ENCODE results near the gene PSEN1.
A peak's percentile ranks its signal among the peaks of the same experiment; 100 is the strongest.

Gene PSEN1

GRCh38 chr14:73136387-73137225, at the start of gene PSEN1:
PSEN1 (plus strand) TSS chr14:73136507; CDS start chr14:73148020, 11,513 bp downstream.
- H3K4me3 ChIP-seq (ENCODE audit: low read depth, low read length) = peak within 1 kb of the TSS; percentile 90

- H3K4me3 ChIP-seq (ENCODE audit: low read depth, low read length) = no peak overlapping the region
Observed at GRCh38 chr14:73091044-73091443, 45.3 kb upstream of the PSEN1 start.

- no peak overlapping the region for H3K4me3 ChIP-seq (ENCODE audit: low read depth, low read length)
Observed at GRCh38 chr14:73097421-73097820, 38.9 kb upstream of the PSEN1 start.

- no peak overlapping the region for H3K4me3 ChIP-seq (ENCODE audit: low read depth, low read length)
Observed at GRCh38 chr14:73100334-73100733, 36.0 kb upstream of the PSEN1 start.

DNA sequence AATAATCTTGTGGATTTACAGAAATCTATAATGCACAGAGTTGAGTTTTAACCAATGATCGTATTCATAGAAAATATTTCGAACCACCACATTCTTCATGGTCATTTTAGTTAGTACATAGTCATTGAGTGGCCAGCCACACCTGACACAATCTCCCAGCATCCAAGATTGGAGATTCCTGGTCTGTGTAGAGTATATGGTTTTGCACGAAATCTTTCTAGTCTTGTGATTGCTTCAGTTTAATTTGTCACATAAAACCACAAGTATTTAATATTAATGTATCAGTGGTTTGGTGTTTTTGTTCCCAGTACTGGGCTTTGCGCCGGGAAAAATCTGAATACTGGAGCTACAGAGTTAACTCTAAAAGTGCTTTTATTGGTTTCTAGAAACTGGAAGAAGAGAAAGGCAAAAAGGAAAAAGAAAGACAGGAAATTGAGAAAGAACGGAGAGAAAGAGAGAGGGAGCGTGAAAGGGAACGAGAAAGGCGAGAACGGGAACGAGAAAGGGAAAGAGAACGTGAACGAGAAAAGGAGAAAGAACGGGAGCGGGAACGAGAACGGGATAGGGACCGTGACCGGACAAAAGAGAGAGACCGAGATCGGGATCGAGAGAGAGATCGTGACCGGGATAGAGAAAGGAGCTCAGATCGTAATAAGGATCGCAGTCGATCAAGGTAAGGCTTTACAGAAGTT, 33.4 kb upstream of the PSEN1 start:
- no peak overlapping the region for H3K4me3 ChIP-seq (ENCODE audit: low read depth, low read length)

DNA sequence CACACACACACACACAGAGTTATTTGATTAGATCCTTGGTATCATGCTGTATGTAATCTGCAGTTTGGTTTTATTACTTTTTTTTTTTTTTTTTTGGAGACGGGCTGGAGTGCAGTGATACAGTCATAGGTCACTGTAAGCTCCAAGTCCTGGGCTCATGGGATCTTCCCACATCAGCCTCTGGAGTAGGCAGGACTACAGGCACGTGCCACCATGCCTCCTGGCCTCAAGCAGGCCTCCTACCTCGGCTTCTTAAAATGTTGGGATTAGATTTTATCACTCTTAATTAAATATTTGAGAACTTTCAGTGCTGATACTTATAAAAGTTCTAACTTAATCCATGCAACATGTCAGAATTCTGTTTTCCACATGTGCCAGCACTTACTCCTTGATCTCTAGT, 31.3 kb upstream of the PSEN1 start:
- H3K4me3 ChIP-seq (ENCODE audit: low read depth, low read length) = no peak overlapping the region

GRCh38 chr14:73105727-73106126, 30.6 kb upstream of the PSEN1 start:
- no peak overlapping the region for H3K4me3 ChIP-seq (ENCODE audit: low read depth, low read length)

DNA sequence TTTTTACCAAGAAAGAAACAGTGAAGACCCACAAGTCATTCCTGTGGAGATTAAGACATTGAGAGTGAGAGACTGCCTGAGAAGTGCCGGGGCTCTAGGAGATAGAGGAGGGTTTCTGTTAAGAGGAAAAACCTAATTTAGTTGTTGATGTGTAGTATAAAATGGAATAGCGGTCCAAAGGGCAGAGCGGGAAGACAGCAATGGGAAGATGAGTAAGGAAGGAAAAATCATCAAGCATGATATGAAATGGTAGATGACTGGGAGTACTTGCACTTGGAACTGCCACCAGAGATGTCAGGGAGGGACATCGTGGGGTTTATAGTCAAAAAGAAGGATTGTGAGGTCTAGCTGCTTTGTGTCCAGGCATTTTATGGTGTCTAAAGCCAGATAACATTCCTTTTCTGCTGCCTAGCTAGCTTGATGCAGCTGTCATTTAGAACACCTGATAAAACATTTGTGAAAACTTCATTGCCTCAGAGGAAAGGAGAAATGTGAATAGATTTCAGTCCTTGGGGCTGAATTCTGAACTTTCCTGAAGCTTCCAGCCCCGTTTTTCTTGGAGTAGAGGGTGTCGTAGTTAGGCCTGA, 20.1 kb upstream of the PSEN1 start:
- no peak overlapping the region for H3K4me3 ChIP-seq (ENCODE audit: low read depth, low read length)

- H3K4me3 ChIP-seq (ENCODE audit: low read depth, low read length) = no peak overlapping the region
Observed at GRCh38 chr14:73124180-73124894, 12.0 kb upstream of the PSEN1 start.

DNA sequence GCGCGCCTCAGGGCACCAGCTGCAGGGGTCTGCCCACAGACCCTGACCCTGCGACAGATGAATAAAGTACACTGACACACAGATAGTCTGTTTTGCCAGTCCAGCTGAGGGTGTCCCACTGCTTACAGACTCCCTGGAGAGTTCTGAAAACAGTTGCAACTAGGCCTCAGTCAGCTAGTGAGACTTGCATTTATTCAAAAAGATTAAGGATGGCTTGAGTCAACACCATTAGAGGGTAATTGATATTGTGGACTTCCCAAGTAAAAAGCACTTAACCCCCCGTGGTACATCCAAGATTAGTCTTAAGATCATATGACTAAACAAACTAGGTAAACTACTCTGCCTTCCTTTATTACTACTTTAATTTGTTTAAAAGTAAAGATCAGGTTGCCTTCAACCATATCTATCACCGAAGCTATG, 11.1 kb upstream of the PSEN1 start:
- H3K4me3 ChIP-seq (ENCODE audit: low read depth, low read length) = no peak overlapping the region

DNA sequence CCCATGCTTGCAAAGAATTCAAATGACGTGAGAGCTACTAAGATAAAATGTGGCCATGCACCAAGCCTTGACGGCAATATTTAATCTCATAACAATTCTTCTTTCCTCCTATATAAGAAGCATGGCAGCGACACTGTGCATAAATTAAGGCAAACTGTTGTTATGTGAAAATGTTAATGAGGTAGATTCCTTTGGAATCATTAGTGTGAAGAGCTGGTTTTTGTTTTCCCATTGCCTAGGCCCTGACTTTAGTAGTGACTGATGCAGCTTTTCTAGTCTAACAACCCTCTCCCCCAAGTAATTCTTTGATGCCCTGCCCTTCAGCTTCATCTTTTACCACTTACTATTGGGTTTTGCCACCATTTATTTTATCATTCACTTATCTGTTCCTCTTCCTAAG, 10.6 kb upstream of the PSEN1 start:
- no peak overlapping the region for H3K4me3 ChIP-seq (ENCODE audit: low read depth, low read length)

- H3K4me3 ChIP-seq (ENCODE audit: low read depth, low read length) = no peak overlapping the region
Observed at GRCh38 chr14:73133795-73134194, 2.5 kb upstream of the PSEN1 start.

DNA sequence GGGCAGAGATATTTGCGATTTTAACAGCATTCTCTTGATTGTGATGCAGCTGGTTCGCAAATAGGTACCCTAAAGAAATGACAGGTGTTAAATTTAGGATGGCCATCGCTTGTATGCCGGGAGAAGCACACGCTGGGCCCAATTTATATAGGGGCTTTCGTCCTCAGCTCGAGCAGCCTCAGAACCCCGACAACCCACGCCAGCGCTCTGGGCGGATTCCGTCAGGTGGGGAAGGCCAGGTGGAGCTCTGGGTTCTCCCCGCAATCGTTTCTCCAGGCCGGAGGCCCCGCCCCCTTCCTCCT, 271 bp upstream of the PSEN1 start:
- peak overlapping the region; percentile 90 for H3K4me3 ChIP-seq (ENCODE audit: low read depth, low read length)

- H3K4me3 ChIP-seq (ENCODE audit: low read depth, low read length) = no peak overlapping the region
Observed at GRCh38 chr14:73140811-73141323, 4.6 kb downstream of the PSEN1 start.

DNA sequence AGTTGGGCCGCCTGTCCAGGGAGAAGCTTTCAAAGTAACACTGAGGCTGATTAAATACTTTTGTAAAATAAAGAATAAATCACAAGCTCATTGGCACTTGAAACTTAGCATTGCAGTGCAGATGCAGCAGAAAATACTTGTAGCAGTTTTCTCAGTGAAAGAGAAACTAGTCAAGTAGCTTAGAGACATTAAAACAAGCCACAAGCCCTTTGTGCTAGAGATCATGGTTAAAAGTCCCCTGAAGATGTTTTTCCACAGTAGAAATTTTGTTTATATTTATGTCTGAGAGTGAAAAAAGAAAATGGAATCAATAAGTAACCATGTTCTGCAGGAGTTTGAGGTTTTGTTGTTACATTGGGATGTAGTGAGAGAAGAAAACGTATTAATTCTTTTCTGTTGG, 5.9 kb downstream of the PSEN1 start:
- no peak overlapping the region for H3K4me3 ChIP-seq (ENCODE audit: low read depth, low read length)

- H3K4me3 ChIP-seq (ENCODE audit: low read depth, low read length) = no peak overlapping the region
Observed at GRCh38 chr14:73143003-73143402, 6.7 kb downstream of the PSEN1 start.

- H3K4me3 ChIP-seq (ENCODE audit: low read depth, low read length) = no peak overlapping the region
Observed at GRCh38 chr14:73143617-73144016, 7.3 kb downstream of the PSEN1 start.

DNA sequence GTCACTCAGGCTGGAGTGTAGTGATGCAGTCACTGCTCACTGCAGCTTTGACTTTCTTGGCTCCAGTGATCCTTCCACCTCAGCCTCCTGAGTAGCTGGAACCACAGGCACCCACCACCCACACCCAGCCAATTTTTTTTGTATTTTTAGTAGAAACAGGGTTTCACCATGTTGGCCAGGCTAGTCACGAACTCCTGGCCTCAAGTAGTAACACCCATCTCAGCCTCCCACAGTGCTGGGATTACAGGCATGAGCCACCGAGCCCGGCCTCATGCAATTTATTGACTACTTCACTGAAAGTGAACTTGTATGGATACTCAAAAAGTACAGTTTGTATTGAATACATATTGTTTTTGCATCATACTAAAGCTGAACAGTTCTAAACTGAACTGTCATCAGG, 9.1 kb downstream of the PSEN1 start:
- no peak overlapping the region for H3K4me3 ChIP-seq (ENCODE audit: low read depth, low read length)

DNA sequence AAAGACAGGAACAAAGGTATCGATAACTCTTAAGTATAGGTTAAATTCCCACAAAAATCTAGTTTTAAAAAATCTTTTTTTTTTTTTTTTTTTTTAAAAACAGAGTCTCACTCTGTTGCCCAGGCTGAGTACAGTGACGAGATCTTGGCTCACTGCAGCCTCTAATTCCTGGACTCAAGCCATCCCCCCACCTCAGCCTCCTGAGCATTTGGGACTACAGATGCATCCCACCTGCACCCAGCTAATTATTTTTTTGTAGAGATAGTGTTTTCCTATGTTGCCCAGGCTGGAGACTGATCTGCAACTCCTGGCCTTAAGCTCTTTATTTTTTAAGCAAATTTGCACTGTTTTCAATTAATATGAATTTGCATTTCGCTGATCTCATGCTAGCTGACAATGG, 9.8 kb downstream of the PSEN1 start:
- H3K4me3 ChIP-seq (ENCODE audit: low read depth, low read length) = no peak overlapping the region

DNA sequence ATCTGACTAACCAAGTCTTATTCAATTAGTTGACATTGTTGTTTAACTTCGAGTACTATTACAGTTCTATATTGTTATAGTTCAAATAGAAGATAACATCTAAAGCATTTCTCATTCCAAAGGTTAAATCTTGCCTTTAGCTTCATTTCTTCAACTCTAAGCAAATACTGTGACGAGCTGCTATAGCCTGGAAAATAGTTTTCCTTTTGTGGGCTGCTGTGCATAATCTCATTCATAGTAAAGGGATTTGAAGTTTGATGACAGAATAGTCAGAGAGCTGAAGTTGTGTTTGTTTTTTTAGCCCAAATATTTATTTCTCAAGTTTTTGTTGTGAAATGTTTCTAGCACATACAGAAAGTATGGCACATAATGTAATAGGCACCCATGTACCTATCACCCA, 13.4 kb downstream of the PSEN1 start:
- no peak overlapping the region for H3K4me3 ChIP-seq (ENCODE audit: low read depth, low read length)

DNA sequence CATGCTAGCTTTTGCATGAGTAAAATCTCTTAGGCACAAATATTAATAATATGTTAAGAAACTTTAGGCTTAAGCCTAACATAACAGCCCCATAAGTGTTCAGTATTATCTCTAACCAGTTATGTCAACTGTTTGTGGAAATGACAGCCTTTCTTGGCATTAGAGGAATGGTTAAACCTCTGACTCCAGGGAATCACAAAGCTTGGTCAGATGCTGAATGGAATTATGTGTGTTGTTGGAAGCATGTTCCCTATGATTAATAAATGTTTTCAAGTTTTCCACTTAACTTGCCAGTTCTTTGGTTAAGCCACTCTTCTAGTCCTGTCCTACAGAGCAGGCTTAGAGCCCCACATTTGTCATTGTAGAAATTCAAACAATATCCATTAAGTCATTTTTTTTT, 17.0 kb downstream of the PSEN1 start:
- no peak overlapping the region for H3K4me3 ChIP-seq (ENCODE audit: low read depth, low read length)
